Heart right ventricle (tissue), 16 donors: ENCODE data around the gene CYBA. TPM values are rescaled to one million over a fixed set of nuclear protein-coding genes. Genes with fewer than 3 reads are reported as not detected.
"Not testable (repeated sequence)": the region's sequence is repeated elsewhere in the genome, so short reads cannot be mapped to it uniquely, and the experiment has no call there.

Source experiments
- ATAC-seq, 8 donors: fragments of 200-7000 bp; cut with Tn5 transposase; one replicate each; pipeline ENCODE4 v1.9.1; 2020; ENCODE audit warnings: mild to moderate bottlenecking in 8 of 8, moderate library complexity in 8 of 8, moderate number of reproducible peaks in 1 of 8
- DNase-seq, 2 donors: peaks; one replicate each; pipeline ENCODE4 v3.0.0-alpha.2; 2020
- H3K27ac ChIP-seq, 10 donors: fragments of 200-600 bp; sonication (generic) in 2 of 10; one replicate each; pipeline versions ENCODE4 v1.5.0 to v1.8.0; 2020 to 2022; ENCODE audit warnings: mild to moderate bottlenecking in 3 of 10
- H3K27me3 ChIP-seq, 7 donors: fragments of 200-600 bp; one replicate each; pipeline ENCODE4 v1.8.0; 2021 to 2022; ENCODE audit warnings: mild to moderate bottlenecking in 2 of 7
- H3K36me3 ChIP-seq, 9 donors: fragments of 200-600 bp; sonication (generic) in 1 of 9; one replicate each; pipeline versions ENCODE4 v1.5.0 to v1.8.0; 2020 to 2022; ENCODE audit warnings: mild to moderate bottlenecking in 2 of 9
- H3K4me1 ChIP-seq, 9 donors: fragments of 200-600 bp; sonication (generic) in 1 of 9; one replicate each; pipeline versions ENCODE4 v1.5.0 to v1.8.0; 2020 to 2022; ENCODE audit warnings: mild to moderate bottlenecking in 4 of 9
- H3K4me3 ChIP-seq, 10 donors: fragments of 200-600 bp; sonication (generic) in 2 of 10; one replicate each; pipeline versions ENCODE4 v1.5.0 to v1.8.0; 2020 to 2022; ENCODE audit warnings: mild to moderate bottlenecking in 7 of 10, moderate library complexity in 2 of 10
- H3K9me3 ChIP-seq, 11 donors: fragments of 200-600 bp in 10 of 11; sonication (generic) in 2 of 11; one replicate each; pipeline versions ENCODE4 v1.5.0 to v1.8.0; 2013 to 2022; ENCODE audit warnings: mild to moderate bottlenecking in 2 of 11, control low read depth in 1 of 11, moderate library complexity in 1 of 11
- WGBS, 2 donors: extraction: QIAGEN DNeasy Blood & Tissue Kit; methylation state at CpG; one replicate each; pipeline ENCODE4 v1.1.7; 2013; ENCODE audit warnings: inconsistent platforms in 1 of 2; 5-methylcytosine and 5-hydroxymethylcytosine counted together
- intact Hi-C, 10 donors: fragments of 100-400 bp; cut with DNase I; formaldehyde crosslinking; loops; one replicate each; pipeline versions ENCODE4 v1.11.1 to v1.14.2; 2022
- polyA plus RNA-seq, 2 donors: library from polyadenylated mRNA; stranded (reverse); fragments of 200-250 nt; gene quantifications; one replicate each; pipeline ENCODE4 v1.2.3, GENCODE V29; 2013
- total RNA-seq, 10 donors: library from RNA; stranded (reverse); fragmentation: NEBNext Ultra II Directional in 3 of 10; extraction: Animal tissue kit (Norgen Biotek cat#: 25700) in 3 of 10; gene quantifications; one replicate each; pipeline versions ENCODE4 v1.2.1 to v1.2.4, GENCODE V29; 2021 to 2023
- TF ChIP-seq, protein P1 (sequence below), 9 donors: fragments of 200-600 bp; sonication (generic) in 2 of 9; IDR thresholded peaks; one replicate each; pipeline versions ENCODE4 v1.5.0 to v1.8.0; 2021 to 2022; ENCODE audit warnings: antibody characterized with exemption in 9 of 9, mild to moderate bottlenecking in 5 of 9, moderate library complexity in 1 of 9
- donor health status: Arrhythmogenic right ventricular cardiomyopathy.
- donor health status: ischemic (EF 13 %, LVEDD 7.1; RV severe dilation, severe dysfunction).
- donor health status: healthy with polysubstance abuse.
- donor health status: DM: no; HTN: yes; CAD: no.
- donor health status: DM: no; HTN: no; CAD: no.
- donor health status: ischemic (EF 25% LVEDD 6.9; RV normal size, moderate dysfunction).
- donor health status: ischemic (EF 25% LVEDD 5.7; RV mildly dilated, moderate dysfunction).
- donor health status: healthy.
- donor health status: DM: yes; HTN: yes; CAD: no.
- donor health status: Ischemic cardiomyopathy.
- donor health status: ischemic (EF 35%, LVEDD 5.7; RV mildly dilated, moderate dysfunction).
- donor health status: nonischemic (EF 11% LVEDD 7.7; RV severe dilation, severe dysfunction).
- donor health status: DM: yes; HTN: yes; CAD: no.
- donor health status: PGD.
- donor health status: ischemic (EF 29% LVEDD 5.4; RV normal size, mild dysfunction).
- donor health status: nonischemic (EF 23%, LVEDD 6.1; RV moderate dilation, normal function).

Gene CYBA
- total and polyA plus RNA-seq, 12 donors: 13.0 to 117 (median 33.6) TPM

DNA sequence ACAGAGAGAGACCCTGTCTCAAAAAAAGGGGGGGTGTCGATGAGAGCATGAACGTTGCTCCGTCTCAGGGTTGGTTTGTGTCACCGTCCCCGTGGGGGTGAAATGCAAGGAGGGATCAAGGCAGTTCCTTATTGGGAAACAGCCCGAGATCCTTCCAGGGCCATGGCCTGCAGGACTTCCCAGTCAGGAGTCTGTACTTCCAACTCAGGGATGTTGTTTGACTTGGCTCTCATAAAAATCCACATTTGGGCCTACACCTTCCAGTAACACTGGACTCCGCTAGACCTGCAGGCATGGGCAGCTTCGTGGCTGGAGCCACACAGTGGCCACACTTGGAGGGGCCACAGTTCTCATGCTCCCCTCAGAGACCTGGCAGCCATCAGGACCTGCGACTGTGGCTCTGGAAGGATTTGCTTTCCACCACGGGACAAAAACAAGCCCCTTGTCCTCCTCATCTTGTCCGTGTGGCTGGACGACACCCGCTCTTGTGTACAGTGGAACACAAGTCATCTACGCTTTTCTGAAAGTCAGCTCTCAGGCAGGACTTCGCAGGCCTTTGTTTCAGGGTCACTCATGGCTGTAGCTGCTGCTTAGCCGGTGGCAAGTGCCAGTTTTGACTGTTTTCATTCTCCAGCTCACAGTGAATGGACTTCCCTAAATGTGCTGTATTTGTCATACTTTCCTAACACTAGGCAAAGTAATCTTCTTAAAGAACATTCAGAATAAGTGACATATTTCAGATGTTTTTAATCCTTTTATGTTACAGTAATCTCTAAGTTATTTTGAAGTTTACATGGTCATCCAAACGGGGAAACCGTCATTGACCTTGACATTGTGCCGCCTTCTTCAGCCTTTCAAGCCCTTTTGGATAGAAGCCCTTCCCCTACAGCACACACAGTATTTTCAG, 36.7 kb downstream of the CYBA start:
- DNase-seq (no peak), ATAC-seq (no peak)
- intact Hi-C loops: no loop called here
- peaks cover 0 to 87% (median 26%) of the 10 kb centered on the region in 9 donors for H3K36me3 ChIP-seq
- TF ChIP-seq, protein P1, sequence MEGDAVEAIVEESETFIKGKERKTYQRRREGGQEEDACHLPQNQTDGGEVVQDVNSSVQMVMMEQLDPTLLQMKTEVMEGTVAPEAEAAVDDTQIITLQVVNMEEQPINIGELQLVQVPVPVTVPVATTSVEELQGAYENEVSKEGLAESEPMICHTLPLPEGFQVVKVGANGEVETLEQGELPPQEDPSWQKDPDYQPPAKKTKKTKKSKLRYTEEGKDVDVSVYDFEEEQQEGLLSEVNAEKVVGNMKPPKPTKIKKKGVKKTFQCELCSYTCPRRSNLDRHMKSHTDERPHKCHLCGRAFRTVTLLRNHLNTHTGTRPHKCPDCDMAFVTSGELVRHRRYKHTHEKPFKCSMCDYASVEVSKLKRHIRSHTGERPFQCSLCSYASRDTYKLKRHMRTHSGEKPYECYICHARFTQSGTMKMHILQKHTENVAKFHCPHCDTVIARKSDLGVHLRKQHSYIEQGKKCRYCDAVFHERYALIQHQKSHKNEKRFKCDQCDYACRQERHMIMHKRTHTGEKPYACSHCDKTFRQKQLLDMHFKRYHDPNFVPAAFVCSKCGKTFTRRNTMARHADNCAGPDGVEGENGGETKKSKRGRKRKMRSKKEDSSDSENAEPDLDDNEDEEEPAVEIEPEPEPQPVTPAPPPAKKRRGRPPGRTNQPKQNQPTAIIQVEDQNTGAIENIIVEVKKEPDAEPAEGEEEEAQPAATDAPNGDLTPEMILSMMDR (IDR thresholded peaks at IDR 0.05): no peak
- no peaks in the 10 kb centered on the region for H3K27me3 ChIP-seq
- 80 to 81% methylated on average over 19 of the region's 19 CpGs for WGBS, 2 donors
- H3K9me3 ChIP-seq: no peaks in the 10 kb centered on the region
- H3K27ac ChIP-seq: peak overlapping the region in 1 of 10 donors; percentile 59
- peaks cover 3 to 34% (median 21%) of the 10 kb centered on the region in 9 donors for H3K4me1 ChIP-seq
- H3K4me3 ChIP-seq: no peak overlapping the region

DNA sequence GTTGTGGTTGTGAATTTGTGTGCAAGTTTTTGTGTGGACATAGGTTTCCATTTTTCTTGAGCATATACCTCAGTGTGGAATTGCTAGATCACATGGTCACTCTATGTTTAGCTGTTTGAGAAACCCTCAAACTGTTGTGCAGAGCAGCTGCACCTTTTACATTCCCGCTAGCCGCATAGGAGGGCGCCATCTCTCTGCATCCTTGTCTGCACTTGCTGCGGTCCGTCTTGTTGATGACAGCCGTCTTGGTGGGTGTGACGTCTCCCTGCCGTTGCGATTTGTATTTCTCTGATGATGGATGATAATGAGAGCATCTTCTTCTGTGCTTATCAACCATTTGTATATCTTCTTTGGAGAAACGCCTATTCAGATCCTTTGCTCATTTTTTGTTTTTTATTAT, 37.6 kb downstream of the CYBA start:
- intact Hi-C loops: no loop called here
- Histone ChIP-seq H3K27ac (no peak overlapping the region), H3K4me3 (no peak overlapping the region), H3K4me1 (peaks cover 3 to 26% (median 14%) of the 10 kb centered on the region in 9 donors), H3K27me3 (no peaks in the 10 kb centered on the region), H3K9me3 (no peaks in the 10 kb centered on the region), H3K36me3 (peaks cover 0 to 88% (median 29%) of the 10 kb centered on the region in 9 donors)
- DNase-seq (no peak), ATAC-seq (no peak)
- TF ChIP-seq, protein P1 (IDR thresholded peaks at IDR 0.05): no peak
- 80 to 82% methylated on average over 10 of the region's 10 CpGs for WGBS, 2 donors

DNA sequence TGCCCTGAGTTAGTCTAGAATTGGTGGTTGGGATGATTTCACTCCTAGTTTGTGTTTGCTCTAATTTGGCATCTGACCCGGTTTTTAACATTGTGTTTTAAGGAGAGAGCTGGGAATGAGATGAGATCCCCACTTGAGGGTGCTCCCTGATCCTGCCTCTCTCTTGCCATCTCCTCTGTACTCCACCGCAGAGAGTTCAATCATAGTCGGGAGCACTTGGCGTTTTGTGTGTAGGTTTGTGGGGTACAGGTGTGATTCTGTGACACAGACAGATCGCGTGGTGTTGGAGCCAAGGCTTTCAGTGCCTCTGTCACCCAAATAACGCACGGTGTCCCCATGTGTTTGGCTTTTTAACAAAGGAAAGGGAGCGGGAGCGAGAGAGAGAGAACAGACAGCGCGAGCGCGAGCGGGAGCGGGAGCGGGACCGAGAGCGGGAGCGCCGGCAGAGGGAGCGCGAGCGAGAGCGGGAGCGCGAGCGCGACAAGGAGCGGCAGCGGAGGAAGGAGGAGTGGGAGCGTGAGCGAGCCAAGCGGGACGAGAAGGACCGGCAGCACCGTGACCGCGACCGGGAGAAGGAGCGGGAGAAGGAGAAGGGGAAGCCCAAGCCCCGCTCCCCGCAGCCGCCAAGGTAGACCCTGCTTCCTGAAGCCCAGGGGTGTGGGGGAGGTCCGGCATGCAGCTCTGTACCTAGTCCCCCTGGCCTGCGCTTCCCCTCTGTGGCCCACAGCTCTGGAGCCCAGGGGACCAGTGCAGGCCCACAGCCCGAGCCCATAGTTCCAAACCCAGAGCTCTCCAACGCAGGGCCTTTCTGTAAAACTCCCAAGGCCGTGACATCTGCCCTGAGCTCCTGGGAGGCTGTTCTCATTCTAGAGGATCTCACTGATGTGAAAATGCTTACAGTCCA, 39.7 kb downstream of the CYBA start:
- TF ChIP-seq, protein P1 (IDR thresholded peaks at IDR 0.05): no peak
- ATAC-seq: no peak
- H3K9me3 ChIP-seq: no peaks in the 10 kb centered on the region
- H3K4me3 ChIP-seq: no peak overlapping the region
- WGBS, 2 donors: 78 to 86% methylated on average over 49 of the region's 49 CpGs
- H3K4me1 ChIP-seq: peaks cover 1 to 20% (median 6%) of the 10 kb centered on the region in 9 donors
- intact Hi-C loops: no loop called here
- no peak overlapping the region for H3K27ac ChIP-seq
- H3K27me3 ChIP-seq: no peaks in the 10 kb centered on the region
- no peak for DNase-seq
- H3K36me3 ChIP-seq: peaks cover 0 to 91% (median 38%) of the 10 kb centered on the region in 9 donors

DNA sequence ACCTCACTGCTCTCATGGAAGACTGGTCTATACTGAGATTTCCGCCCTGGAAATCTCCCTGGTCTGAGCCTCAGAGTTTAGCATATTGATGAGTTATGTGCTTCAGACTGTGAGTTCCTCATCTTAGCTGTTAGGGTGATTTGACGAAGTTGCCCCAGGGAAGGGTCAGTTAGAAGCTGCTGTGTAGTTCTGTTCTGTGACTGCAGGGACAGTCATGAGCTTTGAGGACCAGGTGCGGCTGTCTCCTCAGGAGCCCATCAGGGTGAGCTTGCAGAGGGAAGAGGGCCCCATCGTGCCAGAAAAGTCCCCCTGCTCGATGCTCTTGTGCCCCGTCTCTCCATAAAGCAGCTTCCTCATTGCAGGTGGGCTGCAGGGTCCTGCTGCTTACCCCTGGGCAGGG, 40.8 kb downstream of the CYBA start:
- TF ChIP-seq, protein P1 (IDR thresholded peaks at IDR 0.05): no peak
- ATAC-seq: no peak
- no peak overlapping the region for H3K27ac ChIP-seq
- H3K27me3 ChIP-seq: no peaks in the 10 kb centered on the region
- peaks cover 0 to 95% (median 38%) of the 10 kb centered on the region in 9 donors for H3K36me3 ChIP-seq
- no peaks in the 10 kb centered on the region for H3K9me3 ChIP-seq
- no peak overlapping the region for H3K4me3 ChIP-seq
- H3K4me1 ChIP-seq: peaks cover 0 to 16% (median 3%) of the 10 kb centered on the region in 9 donors
- no peak for DNase-seq
- WGBS, 2 donors: 91 to 95% methylated on average over 6 of the region's 6 CpGs
- intact Hi-C loops: no loop called here

DNA sequence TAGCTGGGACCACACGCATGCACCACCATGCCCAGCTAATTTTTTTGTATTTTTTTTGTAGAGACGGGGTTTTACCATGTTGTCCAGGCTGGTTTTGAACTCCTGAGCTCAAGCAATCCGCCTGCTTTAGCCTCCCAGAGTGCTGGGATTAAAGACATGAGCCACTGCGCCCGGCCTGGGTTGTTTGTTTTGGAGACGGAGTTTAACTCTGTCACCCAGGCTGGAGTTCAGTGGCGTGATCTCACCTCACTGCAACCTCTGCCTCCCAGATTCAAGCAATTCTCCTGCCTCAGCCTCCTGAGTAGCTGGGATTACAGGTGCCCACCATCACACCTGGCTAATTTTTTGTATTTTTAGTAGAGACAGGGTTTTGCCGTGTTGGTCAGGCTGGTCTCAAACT, 41.4 kb downstream of the CYBA start:
- peaks cover 0 to 99% (median 38%) of the 10 kb centered on the region in 9 donors for H3K36me3 ChIP-seq
- intact Hi-C loops, ATAC-seq, DNase-seq, H3K4me3 ChIP-seq, H3K27ac ChIP-seq, H3K27me3 ChIP-seq, H3K9me3 ChIP-seq: not testable (repeated sequence)
- WGBS, 2 donors: 95 to 97% methylated on average over 8 of the region's 8 CpGs
- peaks cover 0 to 15% (median 0%) of the 10 kb centered on the region in 9 donors for H3K4me1 ChIP-seq
